H1 (cell line): ENCODE data around the gene TIMP1. TPM values are rescaled to one million over a fixed set of nuclear protein-coding genes. Genes with fewer than 3 reads are reported as not detected.

Source experiments
- CTCF ChIA-PET: fragments of 300-600 bp; sonication (Branson Sonifier 250); formaldehyde crosslinking; loops from one replicate; lab custom pipeline; 2021; ENCODE audit not compliant: partially characterized antibody; lab: Charles Lee
- POLR2A ChIA-PET: fragments of 300-600 bp; sonication (Branson Sonifier 250); formaldehyde crosslinking; loops from one replicate; lab custom pipeline; 2021; ENCODE audit warnings: inconsistent platforms; ENCODE audit not compliant: partially characterized antibody; lab: Charles Lee
- DNase-seq, 2 experiments: peaks; one replicate each; pipeline versions ENCODE4 v3.0.0 to v3.0.0-alpha.2; 2010 to 2022; ENCODE audit warnings: low spot score in 2 of 2, low read depth in 1 of 2, mixed read lengths in 1 of 2
- FAIRE-seq: peaks from 2 replicates; lab custom pipeline; 2011; peaks lifted over from hg19 to GRCh38; lab: Jason Lieb, UNC
- H2AFZ ChIP-seq: 2 replicates; pipeline ENCODE4 v1.8.1; 2012; ENCODE audit warnings: low read length, inconsistent platforms
- H2AK5ac ChIP-seq: 2 replicates; pipeline ENCODE4 v1.6.1; 2013; ENCODE audit warnings: low read depth, low read length
- H2BK120ac ChIP-seq: replicated peaks from 2 replicates; pipeline ENCODE3; 2013; ENCODE audit warnings: low read depth, low read length, inconsistent platforms
- H2BK12ac ChIP-seq: 2 replicates; pipeline ENCODE4 v1.6.1; 2013; ENCODE audit warnings: low read depth, low read length
- H2BK15ac ChIP-seq: 2 replicates; pipeline ENCODE4 v1.6.1; 2013; ENCODE audit warnings: low read length
- H2BK20ac ChIP-seq: 2 replicates; pipeline ENCODE4 v1.6.1; 2013; ENCODE audit warnings: low read length
- H2BK5ac ChIP-seq: 2 replicates; pipeline ENCODE4 v1.6.1; 2013; ENCODE audit warnings: low read depth, low read length
- H3K14ac ChIP-seq: 2 replicates; pipeline ENCODE4 v1.6.1; 2013; ENCODE audit warnings: inconsistent platforms; ENCODE audit not compliant: insufficient read length
- H3K18ac ChIP-seq: 2 replicates; pipeline ENCODE4 v1.6.1; 2013; ENCODE audit warnings: low read length; ENCODE audit errors: extremely low read depth
- H3K23ac ChIP-seq: 2 replicates; pipeline ENCODE4 v1.6.1; 2013; ENCODE audit warnings: inconsistent platforms; ENCODE audit not compliant: insufficient read length
- H3K23me2 ChIP-seq: 2 replicates; pipeline ENCODE4 v1.6.1; 2013; ENCODE audit warnings: low read depth, low read length
- H3K27ac ChIP-seq: 2 replicates; pipeline ENCODE4 v1.6.1; 2011; ENCODE audit warnings: low read depth, low read length, inconsistent platforms
- H3K27me3 ChIP-seq, 4 experiments: replicated peaks in 1 of 4; 1 replicate in 1 of 4; 2 replicates in 3 of 4; pipeline versions ENCODE4 v1.6.1 to v1.8.1; 2011 to 2013; ENCODE audit warnings: low read length in 3 of 4, mild to moderate bottlenecking in 3 of 4, inconsistent platforms in 2 of 4, mixed read lengths in 2 of 4, moderate library complexity in 1 of 4; ENCODE audit not compliant: control insufficient read depth in 3 of 4, insufficient read depth in 3 of 4; ENCODE audit errors: extremely low read depth in 1 of 4
- H3K36me3 ChIP-seq, 4 experiments: 2 replicates each; pipeline versions ENCODE4 v1.6.1 to v1.8.1; 2011 to 2013; ENCODE audit warnings: mild to moderate bottlenecking in 4 of 4, low read length in 3 of 4, moderate library complexity in 2 of 4, control low read depth in 1 of 4, inconsistent platforms in 1 of 4; ENCODE audit not compliant: insufficient read depth in 4 of 4, control insufficient read depth in 2 of 4
- H3K4ac ChIP-seq: replicated peaks from 2 replicates; pipeline ENCODE3; 2013; ENCODE audit warnings: low read length, low read depth, mixed read lengths, inconsistent platforms; ENCODE audit not compliant: insufficient read length
- H3K4me1 ChIP-seq, 4 experiments: replicated peaks in 1 of 4; 1 replicate in 1 of 4; 2 replicates in 3 of 4; pipeline versions ENCODE4 v1.6.1 to v1.8.1; 2011 to 2013; ENCODE audit warnings: low read length in 3 of 4, inconsistent platforms in 2 of 4, mixed read lengths in 1 of 4; ENCODE audit not compliant: insufficient read depth in 4 of 4, control insufficient read depth in 3 of 4
- H3K4me2 ChIP-seq, 2 experiments: 2 replicates each; pipeline versions ENCODE4 v1.6.1 to v1.8.1; 2011 to 2013; ENCODE audit warnings: low read depth in 2 of 2, low read length in 2 of 2, control low read depth in 1 of 2, inconsistent platforms in 1 of 2, mild to moderate bottlenecking in 1 of 2; ENCODE audit not compliant: insufficient read depth in 1 of 2
- H3K4me3 ChIP-seq, 4 experiments: fragments of 200-600, 300-600 bp in 1 of 4; sonication (generic), shearing (Covaris generic), sonication (Bioruptor Twin) in 1 of 4; 2 replicates each; pipeline versions ENCODE4 v1.5.1 to v1.8.1; 2011 to 2016; ENCODE audit warnings: low read length in 4 of 4, low read depth in 3 of 4, control low read depth in 2 of 4, inconsistent platforms in 2 of 4, mild to moderate bottlenecking in 2 of 4, mixed read lengths in 1 of 4, moderate library complexity in 1 of 4; ENCODE audit not compliant: insufficient read depth in 2 of 4; ENCODE audit errors: extremely low read depth in 1 of 4
- H3K56ac ChIP-seq: replicated peaks from 2 replicates; pipeline ENCODE3; 2013; ENCODE audit warnings: low read depth, mild to moderate bottlenecking, mixed read lengths, low read length, inconsistent platforms; ENCODE audit not compliant: insufficient read length
- H3K79me1 ChIP-seq: 2 replicates; pipeline ENCODE4 v1.6.1; 2013; ENCODE audit warnings: low read depth, low read length, control low read depth
- H3K79me2 ChIP-seq, 2 experiments: 2 replicates each; pipeline versions ENCODE4 v1.6.1 to v1.8.1; 2012 to 2013; ENCODE audit warnings: low read length in 2 of 2, mild to moderate bottlenecking in 2 of 2, inconsistent platforms in 1 of 2; ENCODE audit not compliant: insufficient read depth in 2 of 2, control insufficient read depth in 1 of 2
- H3K9ac ChIP-seq, 4 experiments: replicated peaks in 1 of 4; 1 replicate in 1 of 4; 2 replicates in 3 of 4; pipeline versions ENCODE4 v1.6.1 to v1.8.1; 2011 to 2013; ENCODE audit warnings: low read depth in 3 of 4, low read length in 3 of 4, control low read depth in 2 of 4, mild to moderate bottlenecking in 2 of 4, moderate library complexity in 2 of 4, inconsistent platforms in 1 of 4; ENCODE audit errors: extremely low read depth in 1 of 4
- H3K9me3 ChIP-seq, 2 experiments: 2 replicates each; pipeline versions ENCODE4 v1.6.1 to v1.8.1; 2012 to 2013; ENCODE audit warnings: mild to moderate bottlenecking in 2 of 2, moderate library complexity in 2 of 2, control low read depth in 1 of 2, inconsistent platforms in 1 of 2, low read depth in 1 of 2, low read length in 1 of 2, mixed read lengths in 1 of 2; ENCODE audit not compliant: insufficient read depth in 2 of 2
- H4K20me1 ChIP-seq, 2 experiments: replicated peaks in 1 of 2; 2 replicates each; pipeline versions ENCODE3 to v1.8.1; 2011 to 2013; ENCODE audit warnings: inconsistent platforms in 2 of 2, low read length in 2 of 2, mild to moderate bottlenecking in 1 of 2; ENCODE audit not compliant: insufficient read depth in 2 of 2, control insufficient read depth in 1 of 2
- H4K5ac ChIP-seq: 2 replicates; pipeline ENCODE4 v1.6.1; 2013; ENCODE audit warnings: low read length, low read depth, mixed read lengths, inconsistent platforms; ENCODE audit not compliant: insufficient read length
- H4K8ac ChIP-seq: 2 replicates; pipeline ENCODE4 v1.8.0; 2013; ENCODE audit warnings: mild to moderate bottlenecking, moderate library complexity, low read length, inconsistent platforms; ENCODE audit not compliant: insufficient read depth; ENCODE audit errors: extremely low read depth
- H4K91ac ChIP-seq: replicated peaks from 2 replicates; pipeline ENCODE3; 2013; ENCODE audit warnings: low read length, mixed read lengths, inconsistent platforms; ENCODE audit not compliant: insufficient read length
- ASH2L ChIP-seq: fragments of 200-600, 300-600 bp; sonication (generic); IDR thresholded peaks from one replicate; pipeline ENCODE4 v1.7.1; 2017; ENCODE audit warnings: low read length
- BACH1 ChIP-seq: IDR thresholded peaks from 2 replicates; pipeline ENCODE4 v1.6.1; 2012; ENCODE audit warnings: low read length, improper control_type of control experiment
- BRCA1 ChIP-seq: IDR thresholded peaks from 2 replicates; pipeline ENCODE4 v1.6.1; 2012; ENCODE audit warnings: low read depth, low read length, improper control_type of control experiment
- CEBPB ChIP-seq: IDR thresholded peaks from 2 replicates; pipeline ENCODE4 v1.6.1; 2012; ENCODE audit warnings: low read depth, low read length
- HDAC2 ChIP-seq, 2 experiments: fragments of 300-600 bp in 1 of 2; sonication (generic) in 1 of 2; IDR thresholded peaks; 2 replicates each; pipeline ENCODE4 v1.6.1; 2011 to 2012; ENCODE audit warnings: low read depth in 2 of 2, low read length in 2 of 2, mild to moderate bottlenecking in 2 of 2, moderate library complexity in 2 of 2, borderline replicate concordance in 1 of 2, inconsistent platforms in 1 of 2
- JUN ChIP-seq: IDR thresholded peaks from 2 replicates; pipeline ENCODE4 v1.6.1; 2011; ENCODE audit warnings: low read depth, mild to moderate bottlenecking, improper control_type of control experiment, low read length
- PHF8 ChIP-seq: fragments of 200-600 bp; sonication (generic); conservative IDR thresholded peaks from 2 replicates; pipeline ENCODE4 v1.7.1; 2012; ENCODE audit warnings: low read depth, mild to moderate bottlenecking, inconsistent platforms, low read length, moderate library complexity
- RFX5 ChIP-seq: IDR thresholded peaks from 2 replicates; pipeline ENCODE4 v1.6.1; 2011; ENCODE audit warnings: low read depth, low read length, improper control_type of control experiment, borderline replicate concordance
- SIX5 ChIP-seq: IDR thresholded peaks from 2 replicates; pipeline ENCODE4 v1.6.1; 2011; ENCODE audit warnings: mild to moderate bottlenecking, low read depth, low read length
- YY1 ChIP-seq: IDR thresholded peaks from 2 replicates; pipeline ENCODE4 v1.6.1; 2011; ENCODE audit warnings: low read depth, mild to moderate bottlenecking, low read length
- ZNF274 ChIP-seq: IDR thresholded peaks from 2 replicates; pipeline ENCODE4 v1.7.0; 2012; ENCODE audit warnings: low read length, borderline replicate concordance; ENCODE audit errors: extremely low read depth
- WGBS, 2 experiments: shearing (Covaris generic) in 1 of 2; methylation state at CpG; one replicate each; pipeline versions ENCODE4 v1.1.6 to v1.1.7; 2013 to 2015; ENCODE audit warnings: low lambda C conversion rate in 2 of 2, mixed read lengths in 2 of 2, inconsistent platforms in 1 of 2, low coverage in 1 of 2, missing lambda C conversion rate in 1 of 2; ENCODE audit not compliant: insufficient replicate concordance in 2 of 2, insufficient coverage in 1 of 2, insufficient read length in 1 of 2; ENCODE audit errors: extremely low coverage in 1 of 2, missing lambda C conversion rate in 1 of 2; 5-methylcytosine and 5-hydroxymethylcytosine counted together
- polyA plus RNA-seq, 7 experiments: library from polyadenylated mRNA; depleted of rRNA in 3 of 7; stranded (reverse) in 5 of 7; unstranded in 2 of 7; fragments of >200 nt in 5 of 7; fragments of 200-250 nt in 2 of 7; gene quantifications; 1 replicate in 5 of 7; 2 replicates in 1 of 7; 4 replicates in 1 of 7; pipeline versions ENCODE4 v1.2.1 to v1.2.3, GENCODE V29; 2011 to 2013; ENCODE audit warnings: missing spikeins in 2 of 7, mixed read lengths in 2 of 7
- total RNA-seq: library from RNA; stranded (reverse); fragmentation: NEBNext Ultra II Directional; extraction: Animal tissue kit (Norgen Biotek cat#: 25700); gene quantifications from 2 replicates; pipeline ENCODE4 v1.2.1, GENCODE V29; 2021
- TF ChIP-seq, protein P1 (sequence below), 3 experiments: IDR thresholded peaks; 1 replicate in 2 of 3; 2 replicates in 1 of 3; pipeline versions ENCODE4 v1.5.1 to v1.6.1; 2011; ENCODE audit warnings: low read length in 3 of 3, mild to moderate bottlenecking in 3 of 3, inconsistent platforms in 2 of 3, low read depth in 1 of 3, moderate library complexity in 1 of 3; ENCODE audit not compliant: insufficient read depth in 1 of 3; ENCODE audit errors: control extremely low read depth in 1 of 3

The TIMP1 gene
- total and polyA plus RNA-seq, 2 of the 8 experiments (the other 6 are each of a cell fraction or from before 2014, with no cell fraction given): 58.6 to 142 TPM

DNA sequence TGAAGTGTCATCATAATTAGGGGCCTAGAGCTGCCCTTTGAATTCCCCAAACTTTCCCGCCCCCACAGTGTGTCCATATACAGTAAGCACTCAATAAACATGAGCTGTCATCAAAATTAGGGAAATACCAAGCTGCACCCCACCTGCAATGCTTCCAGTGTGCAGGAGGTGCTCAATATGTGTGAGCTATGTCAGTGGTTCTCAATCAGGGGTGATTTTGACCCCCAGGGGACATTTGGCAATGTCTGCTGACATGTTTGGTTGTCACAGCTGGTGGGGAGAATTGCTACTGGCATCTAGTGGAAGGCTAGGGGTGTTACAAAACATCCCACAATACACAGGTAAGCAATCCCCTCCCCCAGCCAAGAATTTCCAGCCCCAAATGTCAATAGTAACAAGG, 46.7 kb downstream of the TIMP1 start:
- H4K20me1 ChIP-seq: no peaks in the 10 kb centered on the region
- no peak overlapping the region for H2BK120ac ChIP-seq
- H3K36me3 ChIP-seq: no peaks in the 10 kb centered on the region
- no peak overlapping the region for H3K4me3 ChIP-seq
- H3K27ac ChIP-seq: no peak overlapping the region
- DNase-seq (no peak), FAIRE-seq (peak; percentile 98)
- H3K4me2 ChIP-seq: no peak overlapping the region
- H4K5ac ChIP-seq: no peak overlapping the region
- no peak overlapping the region for H3K4ac ChIP-seq
- CTCF ChIA-PET: interaction anchor here (0.6 to 1.3 kb wide), 9 partner anchors 8 to 67 kb away, joined by 3 to 12 read pairs (median 3); partner anchors contain the start of gene TIMP1
- H2AK5ac ChIP-seq: no peak overlapping the region
- no peak overlapping the region for H3K14ac ChIP-seq
- H3K79me1 ChIP-seq: no peaks in the 10 kb centered on the region
- no peak overlapping the region for H2BK12ac ChIP-seq
- no peak overlapping the region for H3K18ac ChIP-seq
- H2BK5ac ChIP-seq: no peak overlapping the region
- H3K9ac ChIP-seq: no peak overlapping the region
- no peaks in the 10 kb centered on the region for H3K9me3 ChIP-seq
- no peak overlapping the region for H2AFZ ChIP-seq
- H4K91ac ChIP-seq: no peak overlapping the region
- H4K8ac ChIP-seq: no peak overlapping the region
- POLR2A ChIA-PET: interaction anchor here (1.0 to 1.6 kb wide), 3 partner anchors 44 to 55 kb away, joined by 3 to 5 read pairs (median 3); no protein-coding TSS in a partner anchor
- no peaks in the 10 kb centered on the region for H3K27me3 ChIP-seq
- no peaks in the 10 kb centered on the region for H3K23me2 ChIP-seq
- peaks cover 0 to 3% (median 0%) of the 10 kb centered on the region in 4 experiments; a peak in 4 of 7 replicates for H3K4me1 ChIP-seq
- no peak overlapping the region for H3K56ac ChIP-seq
- no peak overlapping the region for H3K23ac ChIP-seq
- no peak overlapping the region for H2BK15ac ChIP-seq
- 88% methylated on average over 1 of the region's 1 CpG; no CpG with 5 or more reads in 1 of the 2 experiments for WGBS, 2 experiments
- H2BK20ac ChIP-seq: no peak overlapping the region
- H3K79me2 ChIP-seq: no peaks in the 10 kb centered on the region
- TF ChIP-seq BRCA1: no peak
- TF ChIP-seq JUN: no peak
- no peak for TF ChIP-seq BACH1
- no peak for TF ChIP-seq RFX5
- TF ChIP-seq, protein P1, sequence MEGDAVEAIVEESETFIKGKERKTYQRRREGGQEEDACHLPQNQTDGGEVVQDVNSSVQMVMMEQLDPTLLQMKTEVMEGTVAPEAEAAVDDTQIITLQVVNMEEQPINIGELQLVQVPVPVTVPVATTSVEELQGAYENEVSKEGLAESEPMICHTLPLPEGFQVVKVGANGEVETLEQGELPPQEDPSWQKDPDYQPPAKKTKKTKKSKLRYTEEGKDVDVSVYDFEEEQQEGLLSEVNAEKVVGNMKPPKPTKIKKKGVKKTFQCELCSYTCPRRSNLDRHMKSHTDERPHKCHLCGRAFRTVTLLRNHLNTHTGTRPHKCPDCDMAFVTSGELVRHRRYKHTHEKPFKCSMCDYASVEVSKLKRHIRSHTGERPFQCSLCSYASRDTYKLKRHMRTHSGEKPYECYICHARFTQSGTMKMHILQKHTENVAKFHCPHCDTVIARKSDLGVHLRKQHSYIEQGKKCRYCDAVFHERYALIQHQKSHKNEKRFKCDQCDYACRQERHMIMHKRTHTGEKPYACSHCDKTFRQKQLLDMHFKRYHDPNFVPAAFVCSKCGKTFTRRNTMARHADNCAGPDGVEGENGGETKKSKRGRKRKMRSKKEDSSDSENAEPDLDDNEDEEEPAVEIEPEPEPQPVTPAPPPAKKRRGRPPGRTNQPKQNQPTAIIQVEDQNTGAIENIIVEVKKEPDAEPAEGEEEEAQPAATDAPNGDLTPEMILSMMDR (IDR thresholded peaks at IDR 0.05; ENCODE audit: control extremely low read depth in 1 of 3, insufficient read depth in 1 of 3, low read depth in 1 of 3, low read length in 3 of 3): peak in 2 of 3 experiments; percentile 48 to 55; a peak in 3 of 4 replicates
- 0 out of 2 replicates have a peak, but pooled peaks have one; percentile 27 for TF ChIP-seq CEBPB
- no peak for TF ChIP-seq HDAC2 (IDR thresholded peaks at IDR 0.05; ENCODE audit: borderline replicate concordance in 1 of 2, low read depth in 2 of 2, low read length in 2 of 2)
- TF ChIP-seq PHF8: no peak
- TF ChIP-seq SIX5: no peak
- TF ChIP-seq YY1: 0 out of 2 replicates have a peak, but pooled peaks have one; percentile 56
- TF ChIP-seq ASH2L: no peak
- TF ChIP-seq ZNF274: no peak
